C4-2B (cell line): ENCODE measurements around the gene GJC2.

Experiments
- ZFX ChIP-seq: fragments of 450-650 bp; IDR thresholded peaks from 2 replicates; pipeline ENCODE4 v1.6.1; 2017
- TF ChIP-seq, protein P1 (sequence below): fragments of 450-650 bp; conservative IDR thresholded peaks from 2 replicates; pipeline ENCODE4 v1.5.1; 2017; ENCODE audit warnings: mild to moderate bottlenecking

- TF ChIP-seq, protein P1, sequence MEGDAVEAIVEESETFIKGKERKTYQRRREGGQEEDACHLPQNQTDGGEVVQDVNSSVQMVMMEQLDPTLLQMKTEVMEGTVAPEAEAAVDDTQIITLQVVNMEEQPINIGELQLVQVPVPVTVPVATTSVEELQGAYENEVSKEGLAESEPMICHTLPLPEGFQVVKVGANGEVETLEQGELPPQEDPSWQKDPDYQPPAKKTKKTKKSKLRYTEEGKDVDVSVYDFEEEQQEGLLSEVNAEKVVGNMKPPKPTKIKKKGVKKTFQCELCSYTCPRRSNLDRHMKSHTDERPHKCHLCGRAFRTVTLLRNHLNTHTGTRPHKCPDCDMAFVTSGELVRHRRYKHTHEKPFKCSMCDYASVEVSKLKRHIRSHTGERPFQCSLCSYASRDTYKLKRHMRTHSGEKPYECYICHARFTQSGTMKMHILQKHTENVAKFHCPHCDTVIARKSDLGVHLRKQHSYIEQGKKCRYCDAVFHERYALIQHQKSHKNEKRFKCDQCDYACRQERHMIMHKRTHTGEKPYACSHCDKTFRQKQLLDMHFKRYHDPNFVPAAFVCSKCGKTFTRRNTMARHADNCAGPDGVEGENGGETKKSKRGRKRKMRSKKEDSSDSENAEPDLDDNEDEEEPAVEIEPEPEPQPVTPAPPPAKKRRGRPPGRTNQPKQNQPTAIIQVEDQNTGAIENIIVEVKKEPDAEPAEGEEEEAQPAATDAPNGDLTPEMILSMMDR: no peak
- TF ChIP-seq ZFX: no peak
These were observed 1.6 kb downstream of the GJC2 start for GRCh38 chr1:228151180-228151925.
